ENCODE data around the gene RBMXL3.

The RBMXL3 gene

DNA sequence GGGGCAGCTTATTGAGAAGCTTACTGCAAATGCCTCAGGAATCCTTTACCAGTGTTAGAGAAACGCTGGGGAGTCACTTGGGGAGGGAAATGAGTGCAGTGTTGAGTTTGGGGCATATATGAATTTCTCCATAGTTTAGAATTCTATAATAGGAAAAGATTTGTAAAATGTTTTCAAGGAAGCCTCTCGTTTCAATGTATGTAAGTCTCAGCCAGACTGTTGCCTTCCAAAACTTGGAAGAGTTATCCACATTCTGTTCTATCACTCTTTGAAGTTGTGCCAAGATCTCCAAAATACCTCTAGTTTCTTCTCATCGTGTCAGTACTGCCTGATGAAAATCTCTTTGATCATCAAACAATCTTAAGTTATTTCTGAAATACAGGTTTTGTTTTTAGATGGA, 45.3 kb downstream of the RBMXL3 start:
- no peak for DNase-seq

DNA sequence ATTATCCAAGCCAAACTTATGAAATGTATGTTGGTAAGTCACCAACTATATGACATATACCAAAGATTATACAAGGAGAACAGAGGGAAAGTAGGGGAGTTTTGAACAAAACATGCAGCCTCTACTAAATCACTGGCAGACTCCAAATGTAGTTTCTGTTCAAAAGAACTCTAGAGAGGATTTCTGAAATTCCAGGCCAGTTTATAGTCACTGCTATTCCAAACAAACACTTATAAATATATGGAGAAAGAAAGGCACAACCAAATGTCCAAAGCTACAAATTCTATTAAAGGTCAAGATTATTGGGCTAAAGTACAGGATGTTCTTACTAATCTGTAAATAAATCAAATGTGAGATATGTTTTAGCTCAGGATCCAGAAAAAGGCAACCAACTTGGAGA, 47.4 kb downstream of the RBMXL3 start:
- no peak for DNase-seq

DNA sequence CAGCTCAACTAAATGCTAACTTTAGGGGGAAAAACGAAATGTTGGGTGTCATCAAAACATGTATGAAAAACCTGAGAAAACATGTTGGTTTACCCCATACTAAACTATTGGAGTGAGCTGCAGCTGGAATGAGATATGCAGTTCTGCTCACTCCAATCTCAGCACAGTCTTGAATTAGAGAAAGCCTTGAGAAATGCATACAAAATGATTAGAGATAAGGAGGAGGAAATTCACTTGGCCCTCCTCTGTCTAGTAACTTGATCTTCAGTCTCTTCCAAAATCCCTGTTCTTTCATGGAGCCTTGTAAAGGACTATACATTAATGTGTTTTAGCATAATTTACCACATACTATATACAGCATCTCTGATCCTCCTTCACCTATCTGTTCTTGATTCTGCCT, 47.8 kb downstream of the RBMXL3 start:
- DNase-seq = no peak

Measured in activated CD4-positive, alpha-beta T cell treated with anti-CD3 and anti-CD28 coated beads for 4 hours (primary cell).